ENCODE data around the gene RNU7-1.

DNA sequence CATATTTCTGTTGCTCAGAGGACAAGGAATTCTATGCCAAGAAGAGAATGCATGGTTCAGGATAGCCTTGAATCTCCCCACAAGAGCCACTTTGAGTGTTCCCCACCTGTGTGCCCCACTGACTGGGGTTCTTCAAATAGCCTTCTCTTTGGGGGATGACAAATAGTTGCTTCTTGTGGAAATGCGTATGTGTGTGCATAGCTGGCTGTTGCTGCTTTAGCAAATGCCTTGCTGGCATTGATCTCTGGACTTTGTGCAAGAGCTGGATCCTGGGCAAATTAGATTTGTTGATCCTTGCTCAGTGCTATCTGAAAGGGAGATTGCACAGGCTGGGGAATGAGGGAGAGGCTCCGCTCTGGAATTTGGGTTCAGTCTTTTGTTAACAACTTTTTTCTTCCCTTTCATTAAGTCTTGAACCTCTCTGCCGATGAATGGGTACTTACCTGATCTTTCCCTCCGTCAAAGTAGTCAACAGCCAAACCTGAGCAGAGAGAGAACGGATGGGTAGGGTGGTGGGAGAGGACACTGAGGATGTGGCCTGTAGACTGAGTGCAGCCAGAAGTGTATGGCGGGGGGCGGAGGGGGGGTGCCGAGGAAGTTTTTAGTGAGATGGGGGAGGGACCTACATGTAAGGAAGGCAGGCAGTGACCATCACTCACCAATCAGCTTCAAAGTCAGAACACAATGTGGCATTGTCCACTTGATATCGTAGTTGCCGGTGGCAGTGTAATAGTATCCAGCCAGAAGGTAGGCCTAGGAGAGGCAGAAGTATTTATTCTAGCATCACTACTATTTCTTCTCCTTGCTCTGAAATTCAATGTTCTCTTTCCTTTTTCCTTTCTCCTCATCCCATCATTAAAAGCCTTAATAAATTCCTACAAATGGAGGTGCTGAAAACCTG is 37.8 kb downstream of the RNU7-1 start:
- TF ChIP-seq CTCF (conservative IDR thresholded peaks at IDR 0.05), result no peak
- TF ChIP-seq ZFX (IDR thresholded peaks at IDR 0.05), result no peak
